HG02759 (cell line): ENCODE data around the gene EXOC6.

Experiments
- ATAC-seq: cut with Tn5 transposase; IDR thresholded peaks from one replicate; pipeline ENCODE4 v1.9.1; 2021; ENCODE audit warnings: mild to moderate bottlenecking, moderate library complexity; ENCODE audit not compliant: unreplicated experiment

EXOC6 gene

GRCh38 chr10:93063144-93063976 lies 215.0 kb downstream of the EXOC6 start:
- ATAC-seq: no peak

GRCh38 chr10:93063977-93064660 lies 215.8 kb downstream of the EXOC6 start:
- ATAC-seq: no peak

GRCh38 chr10:93064874-93065660 lies 216.7 kb downstream of the EXOC6 start:
- no peak for ATAC-seq

GRCh38 chr10:93065675-93066543 lies 217.6 kb downstream of the EXOC6 start:
- no peak for ATAC-seq

- ATAC-seq: no peak
Observed at GRCh38 chr10:93066544-93066913, 218.2 kb downstream of the EXOC6 start.

- ATAC-seq: no peak
Observed at GRCh38 chr10:93067443-93068365, 219.4 kb downstream of the EXOC6 start.

- no peak for ATAC-seq
Observed at GRCh38 chr10:93068411-93069244, 220.3 kb downstream of the EXOC6 start.

GRCh38 chr10:93069245-93069561 lies 220.9 kb downstream of the EXOC6 start:
- ATAC-seq: no peak

- ATAC-seq: no peak
Observed at GRCh38 chr10:93070378-93071176, 222.3 kb downstream of the EXOC6 start.

- ATAC-seq: no peak
Observed at GRCh38 chr10:93071177-93071472, 222.8 kb downstream of the EXOC6 start.

- no peak for ATAC-seq
Observed at GRCh38 chr10:93071674-93072224, 223.4 kb downstream of the EXOC6 start.

- no peak for ATAC-seq
Observed at GRCh38 chr10:93072225-93072712, 223.9 kb downstream of the EXOC6 start.

- ATAC-seq: no peak
Observed at GRCh38 chr10:93072713-93073538, 224.6 kb downstream of the EXOC6 start.

- no peak for ATAC-seq
Observed at GRCh38 chr10:93073539-93074146, 225.3 kb downstream of the EXOC6 start, which contains the start of gene CYP26A1. TSS of gene CYP26A1 (plus strand) at chr10:93073893. CDS start at chr10:93073935, 42 bp downstream.

GRCh38 chr10:93074147-93074596 lies 225.9 kb downstream of the EXOC6 start:
- ATAC-seq: no peak
